Vagina (tissue), 2 donors: ENCODE data around the gene MSRB1.

Experiments
- POLR2A ChIP-seq, 2 donors: fragments of 450-650 bp; IDR thresholded peaks; one replicate each; pipeline ENCODE4 v1.6.1; 2017; ENCODE audit warnings: antibody characterized with exemption in 2 of 2, mild to moderate bottlenecking in 2 of 2, moderate library complexity in 2 of 2
- TF ChIP-seq, protein P1 (sequence below), 3 experiments: fragments of 450-650 bp in 2 of 3; fragments of 200-600 bp in 1 of 3; sonication (generic) in 1 of 3; IDR thresholded peaks; one replicate each; pipeline ENCODE4 v1.5.1; 2017 to 2019; ENCODE audit warnings: antibody characterized with exemption in 3 of 3, mild to moderate bottlenecking in 2 of 3, moderate library complexity in 2 of 3

DNA sequence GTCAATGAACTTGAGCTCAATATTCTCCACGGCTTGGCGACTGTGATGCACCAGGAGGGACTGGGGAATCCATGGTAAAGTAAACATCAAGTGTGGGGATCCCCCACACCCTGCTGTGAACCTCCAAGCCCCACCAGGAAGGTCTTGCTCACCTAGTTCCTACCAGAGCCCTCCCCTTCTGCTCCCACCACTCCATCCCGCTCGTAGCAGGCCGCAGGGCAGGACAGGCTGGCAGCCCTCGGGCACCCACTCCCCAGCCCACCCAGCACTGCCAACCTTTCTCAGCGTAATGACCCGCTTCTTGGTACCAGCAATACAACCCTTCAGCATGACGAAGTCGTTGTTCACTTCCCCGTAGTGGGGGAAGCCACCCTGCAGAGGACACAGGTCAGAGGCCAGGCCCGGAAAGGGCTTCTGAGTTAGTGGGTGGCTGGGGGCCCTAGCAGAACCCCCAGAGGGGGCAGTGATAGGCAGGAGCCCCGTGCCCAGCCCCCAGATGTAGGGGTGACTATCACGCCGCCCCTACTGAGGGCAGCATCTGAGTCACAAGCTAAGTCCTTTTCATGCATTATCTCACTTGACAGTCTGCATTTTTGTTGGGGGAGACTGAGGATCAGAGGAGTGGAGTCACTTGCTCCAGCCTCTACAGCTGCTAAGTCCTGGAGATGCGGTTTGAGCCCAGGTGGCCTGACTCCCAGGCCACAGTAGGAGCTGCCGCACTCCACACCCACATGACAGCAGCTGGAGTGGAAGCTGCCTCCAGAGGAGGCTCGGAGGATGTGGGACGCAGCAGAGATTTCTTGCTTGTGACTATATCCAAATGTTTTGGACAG is 2.8 kb upstream of the MSRB1 start:
- TF ChIP-seq POLR2A (IDR thresholded peaks at IDR 0.05) = no peak
- TF ChIP-seq, protein P1, sequence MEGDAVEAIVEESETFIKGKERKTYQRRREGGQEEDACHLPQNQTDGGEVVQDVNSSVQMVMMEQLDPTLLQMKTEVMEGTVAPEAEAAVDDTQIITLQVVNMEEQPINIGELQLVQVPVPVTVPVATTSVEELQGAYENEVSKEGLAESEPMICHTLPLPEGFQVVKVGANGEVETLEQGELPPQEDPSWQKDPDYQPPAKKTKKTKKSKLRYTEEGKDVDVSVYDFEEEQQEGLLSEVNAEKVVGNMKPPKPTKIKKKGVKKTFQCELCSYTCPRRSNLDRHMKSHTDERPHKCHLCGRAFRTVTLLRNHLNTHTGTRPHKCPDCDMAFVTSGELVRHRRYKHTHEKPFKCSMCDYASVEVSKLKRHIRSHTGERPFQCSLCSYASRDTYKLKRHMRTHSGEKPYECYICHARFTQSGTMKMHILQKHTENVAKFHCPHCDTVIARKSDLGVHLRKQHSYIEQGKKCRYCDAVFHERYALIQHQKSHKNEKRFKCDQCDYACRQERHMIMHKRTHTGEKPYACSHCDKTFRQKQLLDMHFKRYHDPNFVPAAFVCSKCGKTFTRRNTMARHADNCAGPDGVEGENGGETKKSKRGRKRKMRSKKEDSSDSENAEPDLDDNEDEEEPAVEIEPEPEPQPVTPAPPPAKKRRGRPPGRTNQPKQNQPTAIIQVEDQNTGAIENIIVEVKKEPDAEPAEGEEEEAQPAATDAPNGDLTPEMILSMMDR (IDR thresholded peaks at IDR 0.05) = no peak
